GM12878 (cell line): Measurements from ENCODE around the gene CZIB. TPM values are rescaled to one million over a fixed set of nuclear protein-coding genes. Genes with fewer than 3 reads are reported as not detected.

ENCODE experiments used
- CEBPZ ChIP-seq: fragments of 150-350 bp; IDR thresholded peaks from 2 replicates; pipeline ENCODE4 v1.6.1; 2016; ENCODE audit warnings: low read depth, low read length
- CTCF ChIP-seq, 3 experiments: IDR thresholded peaks in 2 of 3; conservative IDR thresholded peaks in 1 of 3; 2 replicates each; pipeline ENCODE4 v1.5.1; 2011; ENCODE audit warnings: low read depth in 3 of 3, low read length in 3 of 3, mild to moderate bottlenecking in 3 of 3, control low read depth in 2 of 3, moderate library complexity in 2 of 3, inconsistent platforms in 1 of 3, mixed read lengths in 1 of 3; ENCODE audit not compliant: control insufficient read depth in 2 of 3, insufficient read depth in 1 of 3; ENCODE audit errors: extremely low read depth in 1 of 3
- MYB ChIP-seq: fragments of 150-350 bp; IDR thresholded peaks from 2 replicates; pipeline ENCODE4 v1.6.1; 2014; ENCODE audit warnings: mild to moderate bottlenecking, low read depth, low read length, borderline replicate concordance
- NR2F1 ChIP-seq: fragments of 450-650 bp; conservative IDR thresholded peaks from 2 replicates; pipeline ENCODE4 v1.6.1; 2017; ENCODE audit warnings: mild to moderate bottlenecking
- NRF1 ChIP-seq: conservative IDR thresholded peaks from 2 replicates; pipeline ENCODE4 v1.6.1; 2011; ENCODE audit warnings: mild to moderate bottlenecking, low read depth, low read length, improper control_type of control experiment
- PML ChIP-seq: IDR thresholded peaks from 2 replicates; pipeline ENCODE4 v1.6.1; 2012; ENCODE audit warnings: low read length, inconsistent platforms
- RAD51 ChIP-seq: fragments of 450-650 bp; IDR thresholded peaks from 2 replicates; pipeline ENCODE4 v1.6.1; 2016; ENCODE audit warnings: moderate library complexity, mild to moderate bottlenecking, inconsistent platforms
- SP1 ChIP-seq: IDR thresholded peaks from one replicate; pipeline ENCODE4 v1.6.1; 2011; ENCODE audit warnings: low read depth, low read length
- SPI1 ChIP-seq: IDR thresholded peaks from 2 replicates; pipeline ENCODE4 v1.6.1; 2011; ENCODE audit warnings: low read depth, mild to moderate bottlenecking, low read length, moderate library complexity, borderline replicate concordance; ENCODE audit not compliant: insufficient read depth
- SREBF1 ChIP-seq: IDR thresholded peaks from 2 replicates; pipeline ENCODE4 v1.6.1; 2012; ENCODE audit warnings: mild to moderate bottlenecking, low read length
- SREBF2 ChIP-seq: IDR thresholded peaks from 2 replicates; pipeline ENCODE4 v1.6.1; 2012; ENCODE audit warnings: mild to moderate bottlenecking, low read length
- SUZ12 ChIP-seq: fragments of 200-600 bp; sonication (generic); IDR thresholded peaks from one replicate; pipeline ENCODE4 v1.6.1; 2018; ENCODE audit warnings: antibody characterized with exemption, mild to moderate bottlenecking; ENCODE audit not compliant: unreplicated experiment
- TARDBP ChIP-seq: IDR thresholded peaks from 2 replicates; pipeline ENCODE4 v1.6.1; 2016; ENCODE audit warnings: borderline replicate concordance
- ZBTB4 ChIP-seq: fragments of 450-650 bp; formaldehyde crosslinking; IDR thresholded peaks from 2 replicates; pipeline ENCODE4 v1.4.0; 2022; ENCODE audit warnings: mild to moderate bottlenecking, moderate library complexity
- ZNF207 ChIP-seq: fragments of 450-650 bp; IDR thresholded peaks from 2 replicates; pipeline ENCODE4 v1.6.1; 2014; ENCODE audit warnings: antibody characterized with exemption, mild to moderate bottlenecking, borderline replicate concordance
- ZNF622 ChIP-seq: fragments of 450-650 bp; IDR thresholded peaks from 2 replicates; pipeline ENCODE4 v1.6.1; 2017; ENCODE audit warnings: mild to moderate bottlenecking, inconsistent platforms
- polyA plus RNA-seq, 11 experiments: library from polyadenylated mRNA; depleted of rRNA in 4 of 11; unstranded in 6 of 11; stranded (reverse) in 5 of 11; fragments of >200 nt; fragmentation: Nextera tagmentation in 4 of 11; fragmentation: Illumina TruSeq in 1 of 11; extraction: Ambion mirVana in 4 of 11; extraction: Trizol in 1 of 11; gene quantifications; 1 replicate in 1 of 11; 2 replicates in 10 of 11; pipeline versions ENCODE4 v1.2.1 to v1.2.3, GENCODE V29; 2011 to 2016; ENCODE audit warnings: inconsistent platforms in 2 of 11, missing spikeins in 2 of 11, low read depth in 1 of 11
- total RNA-seq, 4 experiments: library from RNA; depleted of rRNA in 3 of 4; stranded (reverse); fragments of >200 nt in 3 of 4; fragmentation: Illumina TruSeq in 1 of 4; extraction: Trizol in 1 of 4; gene quantifications; 2 replicates each; pipeline versions ENCODE4 v1.2.1 to v1.2.3, GENCODE V29; 2013 to 2021
- TF ChIP-seq, protein P1 (sequence below): fragments of 450-650 bp; IDR thresholded peaks from 2 replicates; pipeline ENCODE4 v1.6.1; 2016; ENCODE audit warnings: mild to moderate bottlenecking
- TF ChIP-seq, protein P2 (sequence below): fragments of 450-650 bp; IDR thresholded peaks from 2 replicates; pipeline ENCODE4 v1.6.1; 2016; ENCODE audit warnings: mild to moderate bottlenecking

Gene CZIB
- total and polyA plus RNA-seq, 10 of the 15 experiments (the other 5 are each of a cell fraction or from before 2014, with no cell fraction given), result 36.1 to 68.3 (median 50.4) TPM

GRCh38 chr1:53197291-53198200 lies 22.9 kb downstream of the CZIB start (continued):
- TF ChIP-seq ZBTB4 (CRISPR knock-in tag) (no peak), TARDBP (no peak), MYB (no peak), NRF1 (no peak), SREBF1 (no peak), SUZ12 (no peak), SREBF2 (no peak), ZNF207 (no peak), CTCF (IDR thresholded peaks at IDR 0.05 in 2 of 3, conservative IDR thresholded peaks at IDR 0.05 in 1 of 3; ENCODE audit: control insufficient read depth in 2 of 3, extremely low read depth in 1 of 3, insufficient read depth in 1 of 3, low read depth in 3 of 3, low read length in 3 of 3) (no peak), PML (no peak), CEBPZ (no peak), ZNF622 (no peak), RAD51 (no peak), SPI1 (peak; percentile 38; the same call in 1 of the 2 replicates), SP1 (no peak), NR2F1 (no peak)
- TF ChIP-seq, protein P1, sequence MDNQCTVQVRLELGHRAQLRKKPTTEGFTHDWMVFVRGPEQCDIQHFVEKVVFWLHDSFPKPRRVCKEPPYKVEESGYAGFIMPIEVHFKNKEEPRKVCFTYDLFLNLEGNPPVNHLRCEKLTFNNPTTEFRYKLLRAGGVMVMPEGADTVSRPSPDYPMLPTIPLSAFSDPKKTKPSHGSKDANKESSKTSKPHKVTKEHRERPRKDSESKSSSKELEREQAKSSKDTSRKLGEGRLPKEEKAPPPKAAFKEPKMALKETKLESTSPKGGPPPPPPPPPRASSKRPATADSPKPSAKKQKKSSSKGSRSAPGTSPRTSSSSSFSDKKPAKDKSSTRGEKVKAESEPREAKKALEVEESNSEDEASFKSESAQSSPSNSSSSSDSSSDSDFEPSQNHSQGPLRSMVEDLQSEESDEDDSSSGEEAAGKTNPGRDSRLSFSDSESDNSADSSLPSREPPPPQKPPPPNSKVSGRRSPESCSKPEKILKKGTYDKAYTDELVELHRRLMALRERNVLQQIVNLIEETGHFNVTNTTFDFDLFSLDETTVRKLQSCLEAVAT, result 0 out of 2 replicates have a peak, but pooled peaks have one; percentile 15
- TF ChIP-seq, protein P2, sequence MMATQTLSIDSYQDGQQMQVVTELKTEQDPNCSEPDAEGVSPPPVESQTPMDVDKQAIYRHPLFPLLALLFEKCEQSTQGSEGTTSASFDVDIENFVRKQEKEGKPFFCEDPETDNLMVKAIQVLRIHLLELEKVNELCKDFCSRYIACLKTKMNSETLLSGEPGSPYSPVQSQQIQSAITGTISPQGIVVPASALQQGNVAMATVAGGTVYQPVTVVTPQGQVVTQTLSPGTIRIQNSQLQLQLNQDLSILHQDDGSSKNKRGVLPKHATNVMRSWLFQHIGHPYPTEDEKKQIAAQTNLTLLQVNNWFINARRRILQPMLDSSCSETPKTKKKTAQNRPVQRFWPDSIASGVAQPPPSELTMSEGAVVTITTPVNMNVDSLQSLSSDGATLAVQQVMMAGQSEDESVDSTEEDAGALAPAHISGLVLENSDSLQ, result peak; percentile 89
